Gastrocnemius medialis (tissue), 4 donors: ENCODE results near the gene SPG11.

Experiments
- POLR2A ChIP-seq, 2 donors: fragments of 450-650 bp; IDR thresholded peaks; one replicate each; pipeline ENCODE4 v1.6.1; 2017; ENCODE audit warnings: antibody characterized with exemption in 2 of 2, mild to moderate bottlenecking in 2 of 2, moderate library complexity in 2 of 2
- TF ChIP-seq, protein P1 (sequence below), 5 experiments: fragments of 450-650 bp in 3 of 5; fragments of 200-600 bp in 2 of 5; sonication (generic) in 2 of 5; IDR thresholded peaks in 4 of 5; conservative IDR thresholded peaks in 1 of 5; 1 replicate in 4 of 5; 2 replicates in 1 of 5; pipeline ENCODE4 v1.5.1; 2016 to 2019; ENCODE audit warnings: antibody characterized with exemption in 5 of 5, mild to moderate bottlenecking in 3 of 5, moderate library complexity in 3 of 5

DNA sequence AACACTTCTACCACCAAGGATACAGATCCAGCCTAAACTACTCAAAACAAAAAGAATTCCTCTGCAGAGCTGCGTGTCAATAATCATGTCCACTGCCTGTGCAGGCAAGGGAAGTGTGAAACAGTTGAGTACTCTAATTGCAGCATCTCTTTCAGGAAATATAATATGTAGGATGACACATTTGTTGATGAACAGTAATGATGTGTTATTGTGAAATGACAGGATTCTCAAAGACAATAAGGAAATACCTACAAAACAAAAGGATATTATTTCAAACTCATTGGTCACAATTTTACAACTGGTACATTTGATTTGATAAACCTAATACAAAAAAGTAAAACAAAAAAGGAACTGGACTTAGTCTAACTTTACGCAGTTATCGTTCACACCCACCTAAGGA, 4.4 kb downstream of the SPG11 start:
- TF ChIP-seq, protein P1, sequence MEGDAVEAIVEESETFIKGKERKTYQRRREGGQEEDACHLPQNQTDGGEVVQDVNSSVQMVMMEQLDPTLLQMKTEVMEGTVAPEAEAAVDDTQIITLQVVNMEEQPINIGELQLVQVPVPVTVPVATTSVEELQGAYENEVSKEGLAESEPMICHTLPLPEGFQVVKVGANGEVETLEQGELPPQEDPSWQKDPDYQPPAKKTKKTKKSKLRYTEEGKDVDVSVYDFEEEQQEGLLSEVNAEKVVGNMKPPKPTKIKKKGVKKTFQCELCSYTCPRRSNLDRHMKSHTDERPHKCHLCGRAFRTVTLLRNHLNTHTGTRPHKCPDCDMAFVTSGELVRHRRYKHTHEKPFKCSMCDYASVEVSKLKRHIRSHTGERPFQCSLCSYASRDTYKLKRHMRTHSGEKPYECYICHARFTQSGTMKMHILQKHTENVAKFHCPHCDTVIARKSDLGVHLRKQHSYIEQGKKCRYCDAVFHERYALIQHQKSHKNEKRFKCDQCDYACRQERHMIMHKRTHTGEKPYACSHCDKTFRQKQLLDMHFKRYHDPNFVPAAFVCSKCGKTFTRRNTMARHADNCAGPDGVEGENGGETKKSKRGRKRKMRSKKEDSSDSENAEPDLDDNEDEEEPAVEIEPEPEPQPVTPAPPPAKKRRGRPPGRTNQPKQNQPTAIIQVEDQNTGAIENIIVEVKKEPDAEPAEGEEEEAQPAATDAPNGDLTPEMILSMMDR (IDR thresholded peaks at IDR 0.05 in 4 of 5, conservative IDR thresholded peaks at IDR 0.05 in 1 of 5) = no peak
- TF ChIP-seq POLR2A (IDR thresholded peaks at IDR 0.05) = no peak
